Right lobe of liver (tissue), 6 donors: ENCODE results near the gene IDNK. TPM values are rescaled to one million over a fixed set of nuclear protein-coding genes. Genes with fewer than 3 reads are reported as not detected.

Experiments used
- ATAC-seq, 4 donors: fragments of 200-7000 bp; cut with Tn5 transposase; one replicate each; pipeline ENCODE4 v1.9.1; 2020; ENCODE audit warnings: mild to moderate bottlenecking in 4 of 4, moderate library complexity in 4 of 4
- DNase-seq, 3 donors: peaks; one replicate each; pipeline ENCODE4 v3.0.0-alpha.2; 2020
- H3K27ac ChIP-seq, 3 donors: fragments of 200-600 bp; one replicate each; pipeline ENCODE4 v1.8.0; 2022
- H3K27me3 ChIP-seq, 2 donors: fragments of 200-600 bp; one replicate each; pipeline ENCODE4 v1.8.0; 2022
- H3K36me3 ChIP-seq, 4 donors: fragments of 200-600 bp; sonication (generic) in 1 of 4; one replicate each; pipeline versions ENCODE4 v1.5.1 to v1.8.0; 2017 to 2022; ENCODE audit warnings: control low read depth in 1 of 4
- H3K4me1 ChIP-seq, 4 donors: fragments of 200-600 bp; sonication (generic) in 1 of 4; one replicate each; pipeline versions ENCODE4 v1.5.1 to v1.8.0; 2017 to 2022; ENCODE audit warnings: control low read depth in 1 of 4
- H3K4me3 ChIP-seq, 3 donors: fragments of 200-600 bp; one replicate each; pipeline ENCODE4 v1.8.0; 2022
- H3K9me3 ChIP-seq, 4 donors: fragments of 200-600 bp; sonication (generic) in 1 of 4; one replicate each; pipeline versions ENCODE4 v1.5.1 to v1.8.0; 2017 to 2022; ENCODE audit warnings: control low read depth in 1 of 4
- CTCF ChIP-seq, 4 donors: fragments of 200-600 bp in 3 of 4; fragments of 450-650 bp in 1 of 4; IDR thresholded peaks; one replicate each; pipeline versions ENCODE4 v1.5.1 to v1.8.0; 2016 to 2022; ENCODE audit warnings: antibody characterized with exemption in 4 of 4, mild to moderate bottlenecking in 2 of 4
- POLR2A ChIP-seq: fragments of 450-650 bp; IDR thresholded peaks from one replicate; pipeline ENCODE4 v1.6.1; 2017; ENCODE audit warnings: antibody characterized with exemption, mild to moderate bottlenecking
- WGBS: methylation state at CpG from one replicate; pipeline ENCODE4 v1.1.6; 2018; ENCODE audit warnings: low coverage, low lambda C conversion rate; ENCODE audit not compliant: insufficient coverage; ENCODE audit errors: missing lambda C conversion rate; 5-methylcytosine and 5-hydroxymethylcytosine counted together
- intact Hi-C, 2 donors: fragments of 100-400 bp; cut with DNase I; formaldehyde crosslinking; loops; one replicate each; pipeline versions ENCODE4 v1.11.2 to v1.14.1; 2022
- total RNA-seq, 6 experiments: library from RNA; depleted of rRNA in 2 of 6; stranded (reverse); fragments of >200 nt in 2 of 6; fragmentation: NEBNext Ultra II Directional in 3 of 6; extraction: Animal tissue kit (Norgen Biotek cat#: 25700) in 3 of 6; gene quantifications; one replicate each; pipeline versions ENCODE4 v1.1.0 to v1.2.4, GENCODE V29; 2016 to 2023
- donor health status: DM: no; HTN: yes; CAD: no.
- donor health status: DM: no; HTN: no; CAD: no.
- donor health status: DM: no; HTN: no; CAD: no.
- donor health status: DM: no; HTN: yes; CAD: no.
- donor health status: DM: no; HTN: yes; CAD: no.

The IDNK gene
- total RNA-seq, 6 experiments from 2014 or later = 10.6 to 24.6 (median 17.8) TPM

- H3K36me3 ChIP-seq = no peaks in the 10 kb centered on the region
- DNase-seq (no peak), ATAC-seq (no peak)
- WGBS = 100% methylated on average over 1 of the region's 2 CpGs
- H3K27ac ChIP-seq = no peak overlapping the region
- TF ChIP-seq POLR2A (no peak), CTCF (IDR thresholded peaks at IDR 0.05) (no peak)
- intact Hi-C loops = no loop called here
- no peak overlapping the region for H3K4me3 ChIP-seq
- H3K9me3 ChIP-seq = no peaks in the 10 kb centered on the region
- peaks cover 0 to 29% (median 11%) of the 10 kb centered on the region in 4 donors for H3K4me1 ChIP-seq
- H3K27me3 ChIP-seq = no peaks in the 10 kb centered on the region
Observed at GRCh38 chr9:83633676-83634075, 10.7 kb downstream of the IDNK start.

- no peak for DNase-seq
- intact Hi-C loops = no loop called here
- Histone ChIP-seq H3K4me3 (no peak overlapping the region), H3K36me3 (no peaks in the 10 kb centered on the region), H3K4me1 (peaks cover 0 to 8% (median 0%) of the 10 kb centered on the region in 4 donors), H3K27me3 (no peaks in the 10 kb centered on the region), H3K27ac (no peak overlapping the region), H3K9me3 (no peaks in the 10 kb centered on the region)
- TF ChIP-seq CTCF (IDR thresholded peaks at IDR 0.05) (no peak), POLR2A (no peak)
- ATAC-seq = no peak
Observed at GRCh38 chr9:83636813-83637212, 13.9 kb downstream of the IDNK start.

- peak in 2 of 4 donors; percentile 26 to 65 for ATAC-seq
Observed at GRCh38 chr9:83637389-83637788, 14.4 kb downstream of the IDNK start.

GRCh38 chr9:83639266-83639665 is 16.3 kb downstream of the IDNK start:
- Histone ChIP-seq H3K27me3 (no peaks in the 10 kb centered on the region), H3K4me1 (peaks cover 0 to 8% (median 0%) of the 10 kb centered on the region in 4 donors), H3K4me3 (no peak overlapping the region), H3K27ac (no peak overlapping the region), H3K9me3 (no peaks in the 10 kb centered on the region), H3K36me3 (no peaks in the 10 kb centered on the region)
- no peak for ATAC-seq
- TF ChIP-seq CTCF (IDR thresholded peaks at IDR 0.05) (no peak), POLR2A (no peak)
- WGBS = 90% methylated on average over 1 of the region's 1 CpG
- DNase-seq = no peak
- intact Hi-C loops = no loop called here

More at GRCh38 chr9:83637389-83637788, 14.4 kb downstream of the IDNK start:
- H3K27me3 ChIP-seq = no peaks in the 10 kb centered on the region
- H3K9me3 ChIP-seq = no peaks in the 10 kb centered on the region
- no peaks in the 10 kb centered on the region for H3K36me3 ChIP-seq
- no peak overlapping the region for H3K4me3 ChIP-seq
- no peak for DNase-seq
- peaks cover 0 to 8% (median 0%) of the 10 kb centered on the region in 4 donors for H3K4me1 ChIP-seq
- intact Hi-C loops = no loop called here
- 33% methylated on average over 1 of the region's 1 CpG for WGBS
- no peak for TF ChIP-seq POLR2A
- no peak for TF ChIP-seq CTCF (IDR thresholded peaks at IDR 0.05)
- H3K27ac ChIP-seq = no peak overlapping the region

- no peak overlapping the region for H3K27ac ChIP-seq
- TF ChIP-seq POLR2A = no peak
- no peak for TF ChIP-seq CTCF (IDR thresholded peaks at IDR 0.05)
- H3K27me3 ChIP-seq = no peaks in the 10 kb centered on the region
- intact Hi-C loops = no loop called here
- no peak for ATAC-seq
- H3K9me3 ChIP-seq = no peaks in the 10 kb centered on the region
- H3K4me1 ChIP-seq = peaks cover 0 to 3% (median 0%) of the 10 kb centered on the region in 4 donors
- 81% methylated on average over 4 of the region's 4 CpGs for WGBS
- no peak for DNase-seq
- no peaks in the 10 kb centered on the region for H3K36me3 ChIP-seq
- H3K4me3 ChIP-seq = no peak overlapping the region
Observed at GRCh38 chr9:83642793-83643192, 19.9 kb downstream of the IDNK start.
